ENCODE results near the gene MBD5. TPM values are rescaled to one million over a fixed set of nuclear protein-coding genes. Genes with fewer than 3 reads are reported as not detected.

MBD5 gene
- polyA plus RNA-seq, 1 of the 3 experiments (the other 2 are of a cell fraction): 7.4 TPM

DNA sequence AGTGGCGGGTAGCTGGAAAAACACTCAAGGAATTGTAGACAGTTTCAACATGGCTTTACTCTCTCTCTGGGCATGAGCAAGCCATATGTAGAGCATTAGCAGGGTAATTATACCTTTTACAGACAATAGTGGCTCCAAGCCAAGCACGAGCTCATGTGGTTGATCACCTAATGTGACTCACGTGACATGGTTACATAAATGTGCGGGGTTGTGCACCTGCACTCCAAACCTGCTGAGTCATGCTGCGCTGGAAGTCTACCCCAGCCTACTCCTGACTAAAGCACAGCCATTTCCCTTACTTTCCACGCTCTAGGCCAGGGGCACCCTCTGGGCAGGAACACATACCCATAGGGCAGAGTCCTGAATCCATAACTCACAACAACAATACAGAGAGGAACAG is 232.8 kb downstream of the MBD5 start:
- Histone ChIP-seq H3K27me3 (ENCODE audit: insufficient read depth) (no peaks in the 10 kb centered on the region), H3K4me1 (ENCODE audit: control insufficient read depth in 1 of 2, insufficient read depth in 2 of 2, low read depth in 1 of 2, low read length in 1 of 2) (no peaks in the 10 kb centered on the region), H3K9me2 (no peaks in the 10 kb centered on the region), H3F3A (replicated peaks; ENCODE audit: insufficient read depth) (no peaks in the 10 kb centered on the region), H2AFZ (ENCODE audit: low read depth) (no peak overlapping the region), H3K27ac (ENCODE audit: low read depth in 2 of 2, low read length in 1 of 2) (no peak overlapping the region), H3K4me3 (ENCODE audit: low read depth in 2 of 2, low read length in 1 of 2) (no peak overlapping the region), H3K36me3 (replicated peaks in 1 of 2; ENCODE audit: control insufficient read depth in 1 of 2, insufficient read depth in 2 of 2, low read length in 1 of 2) (no peaks in the 10 kb centered on the region), H3K9me3 (no peaks in the 10 kb centered on the region), H3K79me2 (ENCODE audit: insufficient read depth) (no peaks in the 10 kb centered on the region), H3K4me2 (no peak overlapping the region), H4K20me1 (ENCODE audit: insufficient read depth) (no peaks in the 10 kb centered on the region), H3K9ac (no peak overlapping the region)
- ChIA-PET POLR2A (no interaction called here), CTCF (no interaction called here)
- TF ChIP-seq CHD2 (IDR thresholded peaks at IDR 0.05; ENCODE audit: low read length, partially characterized antibody) (no peak), JUND (IDR thresholded peaks at IDR 0.05) (no peak), EP300 (IDR thresholded peaks at IDR 0.05; ENCODE audit: borderline replicate concordance in 1 of 2, low read depth in 1 of 2, low read length in 1 of 2) (no peak), FOSL2 (IDR thresholded peaks at IDR 0.05; ENCODE audit: borderline replicate concordance, low read depth) (no peak), POLR2AphosphoS5 (IDR thresholded peaks at IDR 0.05; ENCODE audit: low read depth, low read length) (no peak), FOXM1 (IDR thresholded peaks at IDR 0.05; ENCODE audit: low read depth) (no peak), PBX3 (IDR thresholded peaks at IDR 0.05) (no peak), GABPA (IDR thresholded peaks at IDR 0.05; ENCODE audit: low read depth) (no peak), TCF12 (IDR thresholded peaks at IDR 0.05) (no peak), SIN3A (IDR thresholded peaks at IDR 0.05; ENCODE audit: borderline replicate concordance, low read depth, low read length) (no peak), RAD21 (IDR thresholded peaks at IDR 0.05; ENCODE audit: low read length) (no peak), CTCF (IDR thresholded peaks at IDR 0.05) (no peak), MXI1 (IDR thresholded peaks at IDR 0.05; ENCODE audit: low read depth, low read length) (no peak)
- TF ChIP-seq, protein P1, sequence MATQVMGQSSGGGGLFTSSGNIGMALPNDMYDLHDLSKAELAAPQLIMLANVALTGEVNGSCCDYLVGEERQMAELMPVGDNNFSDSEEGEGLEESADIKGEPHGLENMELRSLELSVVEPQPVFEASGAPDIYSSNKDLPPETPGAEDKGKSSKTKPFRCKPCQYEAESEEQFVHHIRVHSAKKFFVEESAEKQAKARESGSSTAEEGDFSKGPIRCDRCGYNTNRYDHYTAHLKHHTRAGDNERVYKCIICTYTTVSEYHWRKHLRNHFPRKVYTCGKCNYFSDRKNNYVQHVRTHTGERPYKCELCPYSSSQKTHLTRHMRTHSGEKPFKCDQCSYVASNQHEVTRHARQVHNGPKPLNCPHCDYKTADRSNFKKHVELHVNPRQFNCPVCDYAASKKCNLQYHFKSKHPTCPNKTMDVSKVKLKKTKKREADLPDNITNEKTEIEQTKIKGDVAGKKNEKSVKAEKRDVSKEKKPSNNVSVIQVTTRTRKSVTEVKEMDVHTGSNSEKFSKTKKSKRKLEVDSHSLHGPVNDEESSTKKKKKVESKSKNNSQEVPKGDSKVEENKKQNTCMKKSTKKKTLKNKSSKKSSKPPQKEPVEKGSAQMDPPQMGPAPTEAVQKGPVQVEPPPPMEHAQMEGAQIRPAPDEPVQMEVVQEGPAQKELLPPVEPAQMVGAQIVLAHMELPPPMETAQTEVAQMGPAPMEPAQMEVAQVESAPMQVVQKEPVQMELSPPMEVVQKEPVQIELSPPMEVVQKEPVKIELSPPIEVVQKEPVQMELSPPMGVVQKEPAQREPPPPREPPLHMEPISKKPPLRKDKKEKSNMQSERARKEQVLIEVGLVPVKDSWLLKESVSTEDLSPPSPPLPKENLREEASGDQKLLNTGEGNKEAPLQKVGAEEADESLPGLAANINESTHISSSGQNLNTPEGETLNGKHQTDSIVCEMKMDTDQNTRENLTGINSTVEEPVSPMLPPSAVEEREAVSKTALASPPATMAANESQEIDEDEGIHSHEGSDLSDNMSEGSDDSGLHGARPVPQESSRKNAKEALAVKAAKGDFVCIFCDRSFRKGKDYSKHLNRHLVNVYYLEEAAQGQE (IDR thresholded peaks at IDR 0.05; ENCODE audit: low read depth, low read length): no peak
- 95% methylated on average over 4 of the region's 6 CpGs for WGBS (ENCODE audit: low lambda C conversion rate)
- DNase-seq: no peak

All from SK-N-SH (cell line).